HG03108 (cell line): ENCODE measurements around the gene URM1.
"Not testable (repeated sequence)": the region's sequence is repeated elsewhere in the genome, so short reads cannot be mapped to it uniquely, and the experiment has no call there.

Source experiments
- ATAC-seq: cut with Tn5 transposase; IDR thresholded peaks from one replicate; pipeline ENCODE4 v1.9.1; 2021; ENCODE audit warnings: moderate library complexity; ENCODE audit not compliant: unreplicated experiment

Gene URM1

GRCh38 chr9:128406848-128407391 is 35.7 kb downstream of the URM1 start:
- ATAC-seq = no peak

DNA sequence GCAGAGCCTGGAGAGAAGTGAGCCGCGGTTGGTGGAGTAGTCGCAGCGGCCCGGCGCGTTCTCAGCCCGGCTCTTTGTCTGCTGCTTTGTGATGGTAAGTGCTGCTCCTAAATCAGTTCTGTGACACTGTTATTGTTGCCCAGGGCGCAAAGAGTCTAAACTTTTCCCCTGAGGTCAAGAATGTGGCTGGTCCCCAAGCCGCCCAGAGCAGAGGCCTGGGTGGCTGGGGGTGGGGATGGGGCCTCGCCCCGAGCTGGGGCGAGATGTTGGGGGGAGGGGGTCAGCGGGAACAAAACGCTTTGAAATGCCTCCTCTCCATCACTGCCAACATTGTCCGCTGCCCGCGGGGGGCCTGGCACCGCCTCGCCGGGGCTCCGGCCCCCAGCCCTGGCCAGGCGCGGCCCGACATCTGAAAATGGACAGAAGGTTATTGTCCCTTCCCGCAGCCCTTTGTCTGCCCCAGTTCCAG is 37.8 kb downstream of the URM1 start:
- ATAC-seq = no peak

- ATAC-seq = no peak
Observed at GRCh38 chr9:128409450-128409849, 38.3 kb downstream of the URM1 start.

DNA sequence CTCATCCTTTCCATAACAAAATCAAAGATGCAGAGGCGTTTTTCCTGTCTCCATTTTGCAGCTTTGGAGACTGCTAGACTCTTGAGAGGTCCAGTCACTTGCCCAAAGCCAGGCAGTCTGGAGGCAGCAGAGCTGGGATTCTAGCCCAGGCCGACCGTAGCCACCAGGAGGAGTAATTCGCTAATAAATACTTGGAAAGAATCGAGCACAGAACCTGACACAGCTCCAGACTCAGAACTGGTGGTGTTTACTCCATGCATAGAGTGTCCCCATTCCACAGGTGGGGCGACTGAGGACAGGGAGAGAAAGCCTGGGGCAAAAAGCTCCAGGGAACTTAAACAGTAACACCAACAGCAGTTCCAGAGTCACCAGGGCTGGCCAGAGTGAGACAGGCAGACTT is 38.8 kb downstream of the URM1 start:
- ATAC-seq = no peak

GRCh38 chr9:128411364-128412119 is 40.4 kb downstream of the URM1 start:
- ATAC-seq = no peak

- no peak for ATAC-seq
Observed at GRCh38 chr9:128412120-128412790, 41.1 kb downstream of the URM1 start.

- not testable (repeated sequence) for ATAC-seq
Observed at GRCh38 chr9:128413728-128414127, 42.6 kb downstream of the URM1 start.

- no peak for ATAC-seq
Observed at GRCh38 chr9:128414461-128414860, 43.3 kb downstream of the URM1 start.

- no peak for ATAC-seq
Observed at GRCh38 chr9:128415281-128415680, 44.1 kb downstream of the URM1 start.

GRCh38 chr9:128416014-128416413 is 44.8 kb downstream of the URM1 start:
- no peak for ATAC-seq

DNA sequence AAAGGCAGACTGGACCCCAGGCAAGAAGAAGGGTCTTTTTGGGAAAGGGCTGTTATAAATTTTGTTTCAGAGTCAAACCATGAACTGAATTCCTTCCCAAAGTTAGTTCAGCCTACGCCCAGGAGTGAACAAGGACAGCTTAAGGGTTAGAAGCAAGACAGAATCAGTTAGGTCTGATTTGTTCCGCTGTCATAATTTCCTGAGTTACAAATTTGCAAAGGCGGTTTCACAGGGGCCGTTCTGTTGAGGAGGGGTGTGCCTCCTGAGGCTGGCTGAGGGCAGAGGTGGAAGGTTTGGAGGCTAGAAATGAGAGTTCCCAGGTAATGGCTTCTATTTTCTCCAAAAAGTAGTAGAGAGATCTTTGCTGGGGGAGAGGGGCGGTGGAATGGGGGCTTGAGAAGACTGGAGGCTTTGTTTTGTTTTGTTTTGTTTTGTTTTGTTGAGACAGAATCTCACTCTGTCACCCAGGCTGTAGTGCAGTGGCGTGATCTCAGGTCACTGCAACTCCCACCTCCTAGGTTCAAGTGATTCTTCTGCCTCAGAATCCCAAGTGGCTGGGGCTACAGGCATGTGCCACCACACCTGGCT is 45.4 kb downstream of the URM1 start:
- no peak for ATAC-seq

DNA sequence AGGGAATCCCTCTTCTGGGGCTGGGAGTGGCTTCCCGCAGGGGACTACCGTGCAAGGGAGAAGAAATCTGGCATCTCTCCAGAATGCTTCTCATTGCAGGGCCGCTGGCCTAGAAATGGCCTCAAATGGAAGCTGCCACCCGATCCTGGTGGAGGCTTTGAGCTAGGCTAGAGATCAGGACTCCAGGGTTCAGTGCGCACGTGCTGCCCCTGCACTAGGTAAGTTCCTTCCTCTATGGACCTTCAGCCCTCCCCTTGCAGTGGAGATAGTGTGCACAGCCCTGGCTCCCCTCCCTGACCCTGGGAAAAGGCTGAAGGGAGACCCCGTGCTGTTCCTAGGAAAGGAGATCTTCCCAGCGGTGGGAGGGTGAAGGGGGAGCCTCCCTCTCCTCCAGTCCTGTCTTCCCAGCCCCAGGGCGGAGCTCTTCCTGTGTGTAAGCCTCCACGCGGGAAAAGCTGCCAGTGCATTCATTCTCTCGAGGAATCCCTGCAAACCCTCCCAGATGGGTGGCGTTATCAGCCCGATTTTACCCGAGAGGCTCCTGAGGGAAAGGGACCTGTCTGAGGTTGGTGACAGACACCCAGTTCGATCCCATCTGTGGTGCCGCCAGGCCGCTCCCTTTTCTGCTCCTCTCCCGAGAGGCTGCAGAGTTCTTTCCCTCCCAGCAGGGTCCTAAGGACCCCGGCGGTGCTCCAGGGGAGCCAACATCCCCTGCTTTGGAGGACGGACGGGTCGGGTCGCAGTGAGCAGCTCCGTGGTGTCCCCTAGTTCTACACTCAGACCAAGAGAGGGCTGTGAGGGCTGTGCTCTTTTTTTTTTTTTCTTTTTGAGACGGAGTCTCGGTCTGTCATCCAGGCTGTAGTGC is 48.1 kb downstream of the URM1 start:
- ATAC-seq = no peak

GRCh38 chr9:128420060-128420650 is 49.0 kb downstream of the URM1 start:
- ATAC-seq = peak; percentile 64

DNA sequence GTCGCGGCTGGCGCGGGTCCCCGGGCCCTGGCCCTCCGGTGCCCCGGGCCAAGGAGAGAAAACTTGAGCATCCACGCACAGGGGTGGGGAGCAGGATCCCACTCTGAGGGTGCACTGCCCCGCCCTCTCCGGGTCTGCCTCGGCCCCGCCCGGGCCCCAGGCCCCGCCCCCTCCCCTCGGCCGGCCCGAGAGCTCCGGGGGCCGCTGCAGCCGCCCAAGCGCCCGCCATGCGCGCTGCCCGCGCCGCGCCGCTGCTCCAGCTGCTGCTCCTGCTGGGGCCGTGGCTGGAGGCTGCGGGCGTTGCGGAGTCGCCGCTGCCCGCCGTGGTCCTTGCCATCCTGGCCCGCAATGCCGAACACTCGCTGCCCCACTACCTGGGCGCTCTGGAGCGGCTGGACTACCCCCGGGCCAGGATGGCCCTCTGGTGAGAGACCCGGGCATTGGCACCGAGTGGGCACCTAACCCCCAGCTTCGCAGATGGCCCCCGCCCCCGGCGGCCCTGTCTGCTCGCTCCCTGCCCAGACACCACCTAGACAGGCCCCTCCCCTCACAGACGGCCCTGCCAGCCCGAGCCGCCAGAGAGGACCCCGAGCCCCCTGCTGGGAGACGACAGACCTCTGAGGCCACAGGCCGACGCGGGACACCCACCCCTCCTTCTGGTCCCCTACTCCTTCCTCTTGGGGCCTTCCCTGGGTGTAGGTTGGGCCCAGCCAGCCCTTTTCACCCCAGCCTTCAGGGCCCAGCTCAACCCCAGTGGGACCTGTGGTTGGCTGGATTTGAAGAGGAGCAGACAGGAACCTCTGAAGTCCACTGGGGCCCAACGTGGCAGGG is 49.7 kb downstream of the URM1 start, which contains the start of gene CERCAM:
TSS of gene CERCAM (plus strand) at position 207 of the 831 bp plus-strand sequence. CDS start at position 228, 21 bp downstream.
- ATAC-seq = peak; percentile 64

DNA sequence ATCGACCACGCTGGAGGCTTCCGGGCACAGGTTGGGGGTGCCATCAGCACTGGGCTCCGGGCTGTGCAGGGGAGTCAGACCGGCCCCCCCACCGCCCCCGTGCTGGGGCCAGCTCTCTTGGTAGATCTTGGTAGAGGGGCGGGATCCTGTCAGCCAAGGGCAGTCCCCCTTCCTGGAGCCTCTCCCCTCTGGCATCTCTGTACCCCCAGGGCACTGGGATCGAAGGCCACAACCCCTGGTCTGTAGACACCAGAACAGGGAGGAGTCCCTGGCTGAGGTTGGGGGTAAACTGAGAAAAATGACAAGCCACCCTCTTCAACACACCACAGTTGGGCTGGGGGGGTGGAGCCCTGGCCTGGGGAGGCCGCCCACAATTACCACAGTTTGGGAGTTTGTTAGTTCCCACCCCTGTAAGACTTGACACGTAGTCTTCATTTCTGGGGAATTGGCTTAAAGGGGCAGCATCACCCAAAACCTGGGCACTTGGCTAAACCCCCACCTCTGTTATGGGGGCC is 50.4 kb downstream of the URM1 start:
- ATAC-seq = no peak

GRCh38 chr9:128422022-128422782 is 51.0 kb downstream of the URM1 start:
- ATAC-seq = not testable (repeated sequence)

DNA sequence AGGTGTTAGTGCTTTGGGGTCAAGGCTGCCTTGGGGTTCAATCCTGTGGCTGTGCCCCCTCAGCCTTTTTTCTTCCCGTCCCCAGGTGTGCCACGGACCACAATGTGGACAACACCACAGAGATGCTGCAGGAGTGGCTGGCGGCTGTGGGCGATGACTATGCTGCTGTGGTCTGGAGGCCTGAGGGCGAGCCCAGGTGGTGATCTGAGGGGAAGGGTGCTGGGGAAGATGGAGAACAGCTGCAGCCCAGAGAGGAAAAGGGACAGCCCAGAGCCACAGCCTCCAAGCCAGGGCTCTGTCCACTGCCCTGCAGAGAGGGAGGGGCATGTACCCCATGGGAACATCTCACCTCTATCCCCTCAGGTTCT is 51.6 kb downstream of the URM1 start:
- ATAC-seq = no peak

DNA sequence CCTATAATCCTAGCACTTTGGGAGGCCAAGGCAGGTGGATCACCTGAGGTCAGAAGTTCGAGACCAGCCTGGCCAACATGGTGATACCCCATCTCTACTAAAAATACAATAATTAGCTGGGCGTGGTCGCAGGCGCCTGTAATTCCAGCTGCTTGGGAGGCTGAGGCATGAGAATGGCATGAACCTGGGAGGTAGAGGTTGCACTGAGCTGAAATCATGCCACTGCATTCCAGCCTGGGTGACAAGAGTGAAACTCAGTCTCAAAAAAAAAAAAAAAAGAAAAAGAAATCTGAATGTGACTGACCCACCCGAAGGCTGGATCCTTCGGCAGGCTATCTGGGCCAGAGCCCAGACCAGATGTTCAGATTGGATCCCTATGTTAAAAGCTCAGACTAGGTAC is 52.2 kb downstream of the URM1 start:
- ATAC-seq = not testable (repeated sequence)
